Adrenal gland (tissue), 5 donors: ENCODE results near the gene DES.

Experiments used
- POLR2A ChIP-seq, 2 donors: fragments of 450-650 bp; IDR thresholded peaks; one replicate each; pipeline ENCODE4 v1.6.1; 2017; ENCODE audit warnings: antibody characterized with exemption in 2 of 2, mild to moderate bottlenecking in 2 of 2, moderate library complexity in 1 of 2
- TF ChIP-seq, protein P1 (sequence below), 6 experiments: fragments of 450-650 bp in 4 of 6; fragments of 200-600 bp in 2 of 6; sonication (generic) in 1 of 6; IDR thresholded peaks; 1 replicate in 5 of 6; 2 replicates in 1 of 6; pipeline versions ENCODE4 v1.5.1 to v1.8.0; 2016 to 2021; ENCODE audit warnings: antibody characterized with exemption in 6 of 6, mild to moderate bottlenecking in 2 of 6, moderate library complexity in 1 of 6
- donor health status: DM: no; HTN: no; CAD: no.

GRCh38 chr2:219471476-219472371, 53.5 kb downstream of the DES start:
- TF ChIP-seq, protein P1, sequence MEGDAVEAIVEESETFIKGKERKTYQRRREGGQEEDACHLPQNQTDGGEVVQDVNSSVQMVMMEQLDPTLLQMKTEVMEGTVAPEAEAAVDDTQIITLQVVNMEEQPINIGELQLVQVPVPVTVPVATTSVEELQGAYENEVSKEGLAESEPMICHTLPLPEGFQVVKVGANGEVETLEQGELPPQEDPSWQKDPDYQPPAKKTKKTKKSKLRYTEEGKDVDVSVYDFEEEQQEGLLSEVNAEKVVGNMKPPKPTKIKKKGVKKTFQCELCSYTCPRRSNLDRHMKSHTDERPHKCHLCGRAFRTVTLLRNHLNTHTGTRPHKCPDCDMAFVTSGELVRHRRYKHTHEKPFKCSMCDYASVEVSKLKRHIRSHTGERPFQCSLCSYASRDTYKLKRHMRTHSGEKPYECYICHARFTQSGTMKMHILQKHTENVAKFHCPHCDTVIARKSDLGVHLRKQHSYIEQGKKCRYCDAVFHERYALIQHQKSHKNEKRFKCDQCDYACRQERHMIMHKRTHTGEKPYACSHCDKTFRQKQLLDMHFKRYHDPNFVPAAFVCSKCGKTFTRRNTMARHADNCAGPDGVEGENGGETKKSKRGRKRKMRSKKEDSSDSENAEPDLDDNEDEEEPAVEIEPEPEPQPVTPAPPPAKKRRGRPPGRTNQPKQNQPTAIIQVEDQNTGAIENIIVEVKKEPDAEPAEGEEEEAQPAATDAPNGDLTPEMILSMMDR (IDR thresholded peaks at IDR 0.05), result no peak
- no peak for TF ChIP-seq POLR2A (IDR thresholded peaks at IDR 0.05)
